ENCODE measurements around the gene MGAT5.

The MGAT5 gene

DNA sequence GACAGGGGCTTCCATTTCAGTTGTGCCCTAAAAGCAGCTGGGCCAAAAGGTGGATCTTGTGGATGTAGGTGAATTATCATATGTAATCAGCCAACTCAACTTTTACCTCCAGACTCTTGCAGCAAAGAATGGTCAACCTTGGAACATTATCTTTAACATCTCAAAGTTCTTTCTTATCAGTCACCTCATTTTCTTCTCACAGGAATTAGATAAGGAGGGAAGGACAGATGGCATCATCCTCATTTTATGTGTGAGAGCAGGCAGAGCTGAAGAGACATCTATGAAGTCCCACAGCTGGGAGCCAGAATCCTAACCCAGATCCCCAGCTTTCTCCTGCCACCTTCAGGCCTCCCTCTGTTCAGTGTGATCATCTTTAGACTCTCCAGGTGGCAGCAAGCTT, 182.1 kb downstream of the MGAT5 start:
- no peak overlapping the region for H3K4me3 Mint-ChIP-seq
- DNase-seq (no peak), ATAC-seq (replicated peaks) (no peak)
- H3K4me1 Mint-ChIP-seq: peaks cover 10 to 11% of the 10 kb centered on the region in 2 donors
- H3K9me3 Mint-ChIP-seq: no peaks in the 10 kb centered on the region
- H3K27ac Mint-ChIP-seq: peak overlapping the region; percentile 5
- peaks cover 23 to 50% of the 10 kb centered on the region in 2 donors for H3K36me3 Mint-ChIP-seq
- no peaks in the 10 kb centered on the region for H3K27me3 Mint-ChIP-seq

DNA sequence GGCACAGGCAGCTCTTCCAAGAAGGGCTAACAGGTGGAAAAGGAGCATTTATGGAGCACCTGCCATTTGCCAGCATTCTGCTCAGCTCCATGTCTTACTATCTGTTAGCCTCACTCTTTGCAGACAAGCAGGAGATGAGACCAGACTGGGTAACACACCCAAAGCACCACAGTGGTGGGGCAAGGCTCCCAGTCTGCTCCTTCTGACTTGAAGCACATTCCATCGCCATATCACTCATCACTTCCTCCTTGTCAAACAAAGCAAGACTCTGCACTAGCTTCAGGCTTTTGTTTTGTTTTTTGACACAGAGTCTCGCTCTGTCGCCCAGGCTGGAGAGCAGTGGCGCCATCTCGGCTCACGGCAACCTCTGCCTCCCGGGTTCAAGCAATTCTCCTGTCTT, 182.8 kb downstream of the MGAT5 start:
- H3K9me3 Mint-ChIP-seq: no peaks in the 10 kb centered on the region
- H3K27ac Mint-ChIP-seq: no peak overlapping the region
- no peaks in the 10 kb centered on the region for H3K27me3 Mint-ChIP-seq
- ATAC-seq (replicated peaks) (no peak), DNase-seq (no peak)
- H3K36me3 Mint-ChIP-seq: peaks cover 20 to 49% of the 10 kb centered on the region in 2 donors
- no peak overlapping the region for H3K4me3 Mint-ChIP-seq
- peaks cover 10 to 11% of the 10 kb centered on the region in 2 donors for H3K4me1 Mint-ChIP-seq

DNA sequence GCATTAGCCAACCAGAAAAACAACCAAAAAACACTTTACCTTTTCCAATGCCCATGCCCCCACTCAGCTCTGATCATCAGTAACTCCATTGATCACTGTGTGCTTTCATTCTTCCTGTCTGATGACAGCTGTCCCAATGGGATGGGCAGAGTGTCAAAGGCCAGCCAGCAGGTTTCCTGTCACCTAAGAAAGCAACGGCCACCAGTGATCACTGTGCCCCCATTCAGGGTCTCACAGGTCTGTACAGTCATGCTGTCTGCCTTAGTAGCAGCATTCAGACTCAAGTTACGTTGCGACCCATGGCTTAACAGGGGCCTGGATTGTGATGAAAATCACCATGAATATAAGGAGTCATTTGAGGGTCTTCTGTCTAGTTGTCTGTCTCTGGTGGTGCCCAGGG, 184.5 kb downstream of the MGAT5 start:
- Mint-ChIP-seq H3K4me3 (no peak overlapping the region), H3K27me3 (no peaks in the 10 kb centered on the region), H3K27ac (peak overlapping the region; percentile 66), H3K9me3 (no peaks in the 10 kb centered on the region), H3K4me1 (peaks cover 10 to 11% of the 10 kb centered on the region in 2 donors), H3K36me3 (peaks cover 23 to 56% of the 10 kb centered on the region in 2 donors)
- ATAC-seq (replicated peaks) (no peak), DNase-seq (no peak)

DNA sequence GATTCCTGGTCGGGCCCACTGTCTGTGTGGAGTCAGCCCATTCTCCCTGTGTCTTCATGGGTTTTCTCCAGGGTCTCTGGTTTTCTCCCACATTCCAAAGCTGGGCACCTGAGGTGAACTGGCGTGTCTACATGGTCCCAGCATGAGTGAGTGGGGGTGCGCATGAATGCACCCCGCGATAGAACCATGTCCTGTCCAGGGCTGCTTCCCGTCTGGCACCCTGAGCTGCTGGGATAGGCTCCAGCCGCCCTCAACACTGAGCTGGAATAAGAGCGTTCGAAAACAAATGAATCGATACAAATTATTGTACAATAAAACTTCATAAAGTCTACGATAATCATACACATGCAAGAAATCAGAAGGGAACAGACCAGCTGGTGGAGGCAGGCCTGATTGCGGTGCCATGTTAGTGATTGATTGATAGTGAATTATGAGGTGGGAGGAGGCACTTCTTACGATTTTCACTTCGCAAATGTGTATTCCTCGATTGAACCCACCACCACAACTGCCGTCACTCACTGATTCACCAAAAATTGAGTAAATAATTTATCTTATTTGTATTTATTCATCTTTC, 186.6 kb downstream of the MGAT5 start:
- DNase-seq: no peak
- no peak overlapping the region for H3K4me3 Mint-ChIP-seq
- H3K27ac Mint-ChIP-seq: peak overlapping the region; percentile 65
- H3K4me1 Mint-ChIP-seq: peaks cover under 1 to 3% of the 10 kb centered on the region in 2 donors
- no peak for ATAC-seq (replicated peaks)
- H3K27me3 Mint-ChIP-seq: no peaks in the 10 kb centered on the region
- peaks cover 11 to 36% of the 10 kb centered on the region in 2 donors for H3K36me3 Mint-ChIP-seq
- no peaks in the 10 kb centered on the region for H3K9me3 Mint-ChIP-seq

GRCh38 chr2:134441153-134441863, 187.4 kb downstream of the MGAT5 start:
- DNase-seq (no peak), ATAC-seq (replicated peaks) (no peak)
- Mint-ChIP-seq H3K4me1 (peaks cover 0 to 2% of the 10 kb centered on the region in 2 donors), H3K27ac (peak overlapping the region; percentile 27), H3K27me3 (no peaks in the 10 kb centered on the region), H3K4me3 (no peak overlapping the region), H3K36me3 (peaks cover 11 to 35% of the 10 kb centered on the region in 2 donors), H3K9me3 (no peaks in the 10 kb centered on the region)

DNA sequence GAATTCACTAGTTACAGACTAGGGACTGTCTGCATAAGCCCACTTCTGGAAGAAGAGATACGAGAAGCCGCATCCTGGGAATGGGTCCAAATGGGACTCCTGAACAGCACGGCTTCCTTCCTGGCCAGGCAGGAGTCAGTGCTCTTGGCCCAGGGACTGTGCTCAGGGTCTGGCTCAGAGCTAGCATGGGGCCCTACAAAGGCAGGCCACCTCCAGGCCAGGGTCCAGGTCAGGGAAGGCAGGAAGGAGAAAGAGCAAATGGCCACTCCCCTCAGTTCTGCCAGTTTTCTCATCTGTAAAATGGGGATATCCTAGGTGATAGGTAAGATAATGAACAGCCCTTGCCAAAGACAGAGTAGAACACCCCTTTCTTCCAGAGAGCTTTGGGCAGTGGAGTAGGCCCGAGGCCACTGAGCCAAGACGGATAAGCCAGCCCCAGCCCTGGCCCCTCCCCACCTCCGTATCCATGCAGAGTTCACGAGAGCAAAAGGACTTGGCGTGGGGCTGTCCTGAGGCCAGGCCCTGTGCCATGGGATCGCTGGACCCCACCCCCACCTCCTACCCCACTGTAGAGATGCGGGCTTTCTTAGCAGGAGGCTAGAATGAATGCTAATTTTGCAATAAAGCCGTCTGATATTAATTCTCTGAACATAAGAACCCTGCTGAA, 190.1 kb downstream of the MGAT5 start:
- H3K36me3 Mint-ChIP-seq: peaks cover 6 to 45% of the 10 kb centered on the region in 2 donors
- H3K27me3 Mint-ChIP-seq: no peaks in the 10 kb centered on the region
- DNase-seq (no peak), ATAC-seq (replicated peaks) (no peak)
- no peaks in the 10 kb centered on the region for H3K9me3 Mint-ChIP-seq
- no peaks in the 10 kb centered on the region for H3K4me1 Mint-ChIP-seq
- no peak overlapping the region for H3K27ac Mint-ChIP-seq
- no peak overlapping the region for H3K4me3 Mint-ChIP-seq

- Mint-ChIP-seq H3K27me3 (no peaks in the 10 kb centered on the region), H3K27ac (peak overlapping the region; percentile 25), H3K4me3 (no peak overlapping the region), H3K4me1 (peaks cover 0 to 1% of the 10 kb centered on the region in 2 donors), H3K36me3 (peaks cover 8 to 45% of the 10 kb centered on the region in 2 donors), H3K9me3 (no peaks in the 10 kb centered on the region)
- DNase-seq: no peak
- ATAC-seq (replicated peaks): no peak
Measured at GRCh38 chr2:134445116-134445515, 191.2 kb downstream of the MGAT5 start.

- ATAC-seq (replicated peaks): no peak
Measured at GRCh38 chr2:134445985-134446382, 192.1 kb downstream of the MGAT5 start.

GRCh38 chr2:134446383-134447017, 192.6 kb downstream of the MGAT5 start:
- no peak for DNase-seq
- Mint-ChIP-seq H3K36me3 (peaks cover 9 to 45% of the 10 kb centered on the region in 2 donors), H3K4me3 (no peak overlapping the region), H3K4me1 (peaks cover 5% of the 10 kb centered on the region in 2 donors), H3K27ac (peak overlapping the region; percentile 39), H3K27me3 (no peaks in the 10 kb centered on the region), H3K9me3 (no peaks in the 10 kb centered on the region)
- no peak for ATAC-seq (replicated peaks)

More at GRCh38 chr2:134445985-134446382, 192.1 kb downstream of the MGAT5 start:
- Mint-ChIP-seq H3K4me3 (no peak overlapping the region), H3K27me3 (no peaks in the 10 kb centered on the region), H3K4me1 (peaks cover under 1 to 3% of the 10 kb centered on the region in 2 donors), H3K9me3 (no peaks in the 10 kb centered on the region), H3K36me3 (peaks cover 9 to 44% of the 10 kb centered on the region in 2 donors), H3K27ac (peak overlapping the region; percentile 14)
- DNase-seq: no peak

DNA sequence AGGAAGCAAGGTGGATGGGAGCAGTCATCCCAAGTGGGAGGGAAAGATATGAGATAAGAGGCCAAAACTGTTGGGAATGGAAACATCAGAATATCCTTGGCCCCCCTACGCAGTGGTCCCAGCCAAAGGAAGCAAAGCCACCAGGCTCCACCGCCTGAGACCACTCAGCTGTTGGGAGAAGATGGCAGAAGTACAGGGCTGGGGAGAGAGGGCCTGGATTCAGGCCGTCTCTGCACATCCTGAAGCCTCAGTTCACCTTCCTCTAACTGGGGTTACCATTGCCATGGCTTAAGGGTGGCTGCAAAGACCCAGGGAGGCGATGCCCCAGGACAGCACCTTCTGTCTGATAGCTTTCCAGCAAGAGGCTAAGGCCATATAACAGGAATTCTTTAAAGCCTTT, 193.8 kb downstream of the MGAT5 start:
- Mint-ChIP-seq H3K4me3 (no peak overlapping the region), H3K27ac (peak overlapping the region; percentile 42), H3K9me3 (no peaks in the 10 kb centered on the region), H3K36me3 (peaks cover 9 to 33% of the 10 kb centered on the region in 2 donors), H3K4me1 (peaks cover 5% of the 10 kb centered on the region in 2 donors), H3K27me3 (no peaks in the 10 kb centered on the region)
- DNase-seq (no peak), ATAC-seq (replicated peaks) (no peak)

- Mint-ChIP-seq H3K9me3 (no peaks in the 10 kb centered on the region), H3K4me3 (no peak overlapping the region), H3K27ac (peak overlapping the region; percentile 37), H3K36me3 (peaks cover 7 to 30% of the 10 kb centered on the region in 2 donors), H3K27me3 (no peaks in the 10 kb centered on the region), H3K4me1 (peaks cover 5% of the 10 kb centered on the region in 2 donors)
- DNase-seq (no peak), ATAC-seq (replicated peaks) (no peak)
Measured at GRCh38 chr2:134448650-134449049, 194.8 kb downstream of the MGAT5 start.

DNA sequence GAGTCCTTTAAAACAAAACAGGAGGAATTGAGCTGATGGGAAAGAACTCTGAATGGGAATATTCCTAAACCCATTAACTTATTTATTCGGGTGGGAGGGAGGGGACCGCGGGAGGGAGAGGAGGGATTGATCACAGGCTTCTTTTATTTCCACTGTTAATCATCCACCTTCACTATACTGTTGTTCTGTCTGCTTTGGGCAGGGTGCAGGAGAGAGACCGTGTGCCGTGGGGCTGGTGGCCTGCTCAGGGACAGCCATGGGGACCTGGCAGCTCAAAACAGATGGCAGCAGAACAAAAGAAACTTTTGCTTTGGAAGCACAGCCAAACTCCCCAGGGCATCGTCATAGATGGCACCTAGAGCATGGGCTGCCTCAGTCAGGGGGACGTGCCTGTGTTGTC, 195.3 kb downstream of the MGAT5 start:
- DNase-seq: no peak
- H3K9me3 Mint-ChIP-seq: no peaks in the 10 kb centered on the region
- H3K4me1 Mint-ChIP-seq: peaks cover 5 to 6% of the 10 kb centered on the region in 2 donors
- no peak overlapping the region for H3K4me3 Mint-ChIP-seq
- peaks cover 12 to 34% of the 10 kb centered on the region in 2 donors for H3K36me3 Mint-ChIP-seq
- H3K27me3 Mint-ChIP-seq: no peaks in the 10 kb centered on the region
- H3K27ac Mint-ChIP-seq: peak overlapping the region; percentile 37
- ATAC-seq (replicated peaks): no peak

DNA sequence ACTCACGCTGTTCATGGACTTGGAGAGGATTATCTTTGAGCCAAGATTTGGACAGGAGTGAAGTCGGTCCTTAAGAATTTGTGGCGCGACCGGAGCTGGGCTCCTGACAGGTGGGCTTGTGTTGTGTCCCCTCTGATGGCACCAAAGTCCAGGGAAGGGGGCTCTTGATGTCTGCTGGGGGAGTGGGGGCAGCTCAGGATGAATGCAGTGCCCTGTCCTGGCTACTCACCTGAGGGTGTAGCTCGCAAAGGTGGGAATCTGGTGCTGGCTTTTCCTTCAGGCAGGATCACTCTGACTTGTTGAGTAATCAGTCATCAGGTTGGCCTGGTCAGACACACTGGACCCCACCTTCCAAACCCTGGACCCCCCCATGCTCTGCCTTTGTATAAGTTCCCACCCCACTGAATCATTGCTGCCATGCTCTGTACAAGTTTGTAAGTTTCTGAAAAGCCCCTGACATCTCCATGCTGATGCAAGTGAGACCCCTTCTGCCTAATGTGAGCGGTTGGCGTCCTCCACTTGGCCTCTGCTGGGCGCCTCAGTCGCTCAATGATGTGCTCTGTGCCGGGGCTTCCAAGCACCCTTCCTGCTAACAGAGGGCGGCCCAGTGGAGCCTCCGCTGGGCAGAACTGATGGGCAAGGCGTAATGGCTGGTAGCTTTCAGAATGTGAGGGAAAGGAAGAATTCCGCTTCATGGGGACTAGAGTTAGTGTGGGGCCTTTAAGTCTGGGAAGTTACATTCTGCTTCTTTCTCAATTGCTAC, 196.1 kb downstream of the MGAT5 start:
- H3K4me3 Mint-ChIP-seq: no peak overlapping the region
- H3K4me1 Mint-ChIP-seq: peaks cover 5 to 12% of the 10 kb centered on the region in 2 donors
- H3K27me3 Mint-ChIP-seq: no peaks in the 10 kb centered on the region
- DNase-seq (no peak), ATAC-seq (replicated peaks) (no peak)
- no peaks in the 10 kb centered on the region for H3K9me3 Mint-ChIP-seq
- peaks cover 12 to 35% of the 10 kb centered on the region in 2 donors for H3K36me3 Mint-ChIP-seq
- peak overlapping the region; percentile 26 for H3K27ac Mint-ChIP-seq

- ATAC-seq (replicated peaks): no peak
- peaks cover 5 to 12% of the 10 kb centered on the region in 2 donors for H3K4me1 Mint-ChIP-seq
- H3K36me3 Mint-ChIP-seq: peaks cover 10 to 45% of the 10 kb centered on the region in 2 donors
- no peak for DNase-seq
- H3K27me3 Mint-ChIP-seq: no peaks in the 10 kb centered on the region
- no peak overlapping the region for H3K4me3 Mint-ChIP-seq
- peak overlapping the region; percentile 65 for H3K27ac Mint-ChIP-seq
- no peaks in the 10 kb centered on the region for H3K9me3 Mint-ChIP-seq
Measured at GRCh38 chr2:134451347-134451630, 197.4 kb downstream of the MGAT5 start.
